Prostate gland (tissue), 2 donors: ENCODE data around the gene GRIA3.

ENCODE experiments used
- CTCF ChIP-seq, 4 experiments: fragments of 200-600 bp in 2 of 4; fragments of 450-650 bp in 2 of 4; sonication (generic) in 2 of 4; IDR thresholded peaks; 1 replicate in 3 of 4; 2 replicates in 1 of 4; pipeline ENCODE4 v1.5.1; 2016 to 2019; ENCODE audit warnings: antibody characterized with exemption in 4 of 4, mild to moderate bottlenecking in 2 of 4, moderate library complexity in 2 of 4
- POLR2A ChIP-seq: fragments of 450-650 bp; IDR thresholded peaks from one replicate; pipeline ENCODE4 v1.6.1; 2016; ENCODE audit warnings: antibody characterized with exemption, mild to moderate bottlenecking
- POLR2AphosphoS5 ChIP-seq: sonication (generic); formaldehyde crosslinking; IDR thresholded peaks from one replicate; pipeline ENCODE4 v1.6.1; 2017; ENCODE audit warnings: antibody characterized with exemption

- no peak for TF ChIP-seq CTCF (IDR thresholded peaks at IDR 0.05)
- TF ChIP-seq POLR2A: no peak
- TF ChIP-seq POLR2AphosphoS5: no peak
These were observed 309.8 kb downstream of the GRIA3 start for GRCh38 chrX:123493857-123494256.
